NCI-H345 (cell line): ENCODE measurements around the gene TFF1.

Source experiments
- DNase-seq: peaks from one replicate; lab custom pipeline; 2025; lab: John Stamatoyannopoulos, UW

TFF1 gene

GRCh38 chr21:42398436-42399028 is 32.2 kb upstream of the TFF1 start:
- no peak for DNase-seq

GRCh38 chr21:42397746-42398394 is 31.5 kb upstream of the TFF1 start:
- DNase-seq = no peak

- no peak for DNase-seq
Measured at GRCh38 chr21:42396799-42397745, 30.7 kb upstream of the TFF1 start.

GRCh38 chr21:42395905-42396651 is 29.7 kb upstream of the TFF1 start, which contains the start of gene TMPRSS3:
Gene TMPRSS3, minus strand, starts transcription at chr21:42396052. Its CDS starts 635 bp downstream, at chr21:42395417.
- DNase-seq = no peak

GRCh38 chr21:42395302-42395701 is 29.0 kb upstream of the TFF1 start:
- no peak for DNase-seq

- no peak for DNase-seq
Measured at GRCh38 chr21:42393443-42393950, 27.2 kb upstream of the TFF1 start.

- DNase-seq = no peak
Measured at GRCh38 chr21:42392731-42393442, 26.6 kb upstream of the TFF1 start.

GRCh38 chr21:42391297-42391696 is 25.0 kb upstream of the TFF1 start:
- no peak for DNase-seq

- no peak for DNase-seq
Measured at GRCh38 chr21:42390696-42391095, 24.4 kb upstream of the TFF1 start.

- DNase-seq = no peak
Measured at GRCh38 chr21:42390193-42390592, 23.9 kb upstream of the TFF1 start.

- DNase-seq = peak; percentile 23
Measured at GRCh38 chr21:42389449-42389835, 23.1 kb upstream of the TFF1 start.

GRCh38 chr21:42388740-42389448 is 22.6 kb upstream of the TFF1 start:
- DNase-seq = no peak

- no peak for DNase-seq
Measured at GRCh38 chr21:42387843-42388340, 21.6 kb upstream of the TFF1 start.

- no peak for DNase-seq
Measured at GRCh38 chr21:42387164-42387563, 20.8 kb upstream of the TFF1 start.

- no peak for DNase-seq
Measured at GRCh38 chr21:42386034-42386591, 19.8 kb upstream of the TFF1 start.

- DNase-seq = no peak
Measured at GRCh38 chr21:42385619-42386018, 19.3 kb upstream of the TFF1 start.

- no peak for DNase-seq
Measured at GRCh38 chr21:42384989-42385388, 18.7 kb upstream of the TFF1 start.

- peak; percentile 77 for DNase-seq
Measured at GRCh38 chr21:42384156-42384945, 18.0 kb upstream of the TFF1 start.

GRCh38 chr21:42383331-42383730 is 17.0 kb upstream of the TFF1 start:
- no peak for DNase-seq
